ENCODE measurements around the gene GALNT16.
"Not testable (repeated sequence)": the region's sequence is repeated elsewhere in the genome, so short reads cannot be mapped to it uniquely, and the experiment has no call there.

Gene GALNT16

GRCh38 chr14:69368381-69368780 lies 108.4 kb downstream of the GALNT16 start:
- DNase-seq = no peak

DNA sequence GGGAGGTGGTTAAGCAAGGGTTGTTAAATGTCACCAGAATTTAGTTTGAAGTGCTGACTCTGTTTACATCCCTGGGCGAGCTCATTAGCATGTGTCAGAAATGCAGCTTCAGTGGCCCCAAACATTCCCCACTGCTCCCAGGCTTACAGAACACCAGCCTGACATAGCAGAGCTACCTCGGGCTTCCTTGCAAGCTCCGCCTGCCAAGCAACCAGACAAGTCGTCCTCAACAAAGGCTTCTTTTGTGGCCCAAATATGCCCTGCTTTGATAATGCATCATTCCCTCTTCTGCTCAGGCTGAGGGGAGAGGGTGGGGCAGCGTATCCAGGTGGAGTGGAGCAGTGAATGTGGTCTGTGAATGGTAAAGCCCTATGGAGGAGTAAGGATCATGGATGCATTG lies 110.1 kb downstream of the GALNT16 start:
- DNase-seq = no peak

GRCh38 chr14:69372146-69372545 lies 112.2 kb downstream of the GALNT16 start:
- DNase-seq = no peak

DNA sequence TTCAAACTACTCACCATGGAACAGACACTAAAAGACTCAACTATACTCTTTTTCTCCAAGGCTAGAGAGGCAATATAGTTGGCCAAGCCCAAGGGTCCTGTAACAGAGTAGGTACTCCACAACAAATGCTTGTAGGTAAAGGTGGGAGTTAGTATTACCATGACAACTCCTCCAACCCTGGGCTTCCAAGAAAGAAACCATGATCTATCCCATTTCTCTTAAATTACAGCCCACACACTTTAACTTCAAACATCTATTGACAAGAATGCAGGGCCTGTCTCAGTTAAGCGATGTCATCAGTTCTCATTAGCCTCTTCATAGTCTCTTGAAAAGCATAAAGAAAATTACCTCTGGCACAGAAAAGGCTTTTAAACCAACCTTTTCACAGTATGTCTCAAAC lies 113.1 kb downstream of the GALNT16 start:
- no peak for DNase-seq

DNA sequence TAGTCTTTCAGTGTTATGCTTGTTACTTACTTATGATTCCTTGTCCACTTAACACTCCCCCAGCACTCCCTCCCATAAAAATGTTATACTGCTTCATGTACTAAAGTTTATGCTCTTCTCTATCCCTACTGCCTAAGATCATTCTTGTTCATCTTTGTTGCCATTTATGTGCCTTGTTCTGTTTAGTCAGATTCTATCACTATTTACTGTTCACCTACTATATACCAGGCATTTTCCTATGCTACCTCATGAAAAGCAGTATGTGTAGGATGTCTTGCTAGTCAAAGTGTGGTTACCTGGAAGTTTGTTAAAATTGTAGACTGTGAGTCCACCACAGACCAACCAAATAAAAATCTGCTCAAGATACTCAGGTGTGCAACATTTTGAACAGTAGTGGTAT lies 114.3 kb downstream of the GALNT16 start:
- DNase-seq = no peak

GRCh38 chr14:69375182-69375581 lies 115.2 kb downstream of the GALNT16 start:
- DNase-seq = no peak

- no peak for DNase-seq
These were observed 115.8 kb downstream of the GALNT16 start for GRCh38 chr14:69375722-69376121.

- no peak for DNase-seq
These were observed 116.5 kb downstream of the GALNT16 start for GRCh38 chr14:69376439-69376838.

- DNase-seq = no peak
These were observed 118.3 kb downstream of the GALNT16 start for GRCh38 chr14:69378274-69378673.

GRCh38 chr14:69387311-69387710 lies 127.4 kb downstream of the GALNT16 start:
- no peak for DNase-seq

DNA sequence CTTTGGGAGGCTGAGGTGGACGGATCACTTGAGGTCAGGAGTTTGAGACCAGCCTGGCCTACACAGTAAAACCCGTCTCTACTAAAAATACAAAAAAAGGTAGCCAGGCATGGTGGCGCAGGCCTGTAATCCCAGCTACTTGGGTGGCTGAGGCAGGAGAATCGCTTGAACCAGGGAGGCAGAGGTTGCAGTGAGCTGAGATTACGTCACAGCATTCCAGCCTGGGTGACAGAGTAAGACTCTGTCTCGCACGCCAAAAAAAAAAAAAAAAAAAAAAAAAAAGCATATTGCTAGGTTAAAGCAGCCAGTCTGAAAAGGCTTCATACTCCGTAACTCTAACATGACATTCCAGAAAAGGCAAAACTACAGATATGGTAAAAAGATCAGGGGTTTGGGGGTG lies 131.4 kb downstream of the GALNT16 start:
- DNase-seq = not testable (repeated sequence)

GRCh38 chr14:69392481-69392880 lies 132.5 kb downstream of the GALNT16 start:
- DNase-seq = no peak

GRCh38 chr14:69395929-69396328 lies 136.0 kb downstream of the GALNT16 start:
- DNase-seq = no peak

DNA sequence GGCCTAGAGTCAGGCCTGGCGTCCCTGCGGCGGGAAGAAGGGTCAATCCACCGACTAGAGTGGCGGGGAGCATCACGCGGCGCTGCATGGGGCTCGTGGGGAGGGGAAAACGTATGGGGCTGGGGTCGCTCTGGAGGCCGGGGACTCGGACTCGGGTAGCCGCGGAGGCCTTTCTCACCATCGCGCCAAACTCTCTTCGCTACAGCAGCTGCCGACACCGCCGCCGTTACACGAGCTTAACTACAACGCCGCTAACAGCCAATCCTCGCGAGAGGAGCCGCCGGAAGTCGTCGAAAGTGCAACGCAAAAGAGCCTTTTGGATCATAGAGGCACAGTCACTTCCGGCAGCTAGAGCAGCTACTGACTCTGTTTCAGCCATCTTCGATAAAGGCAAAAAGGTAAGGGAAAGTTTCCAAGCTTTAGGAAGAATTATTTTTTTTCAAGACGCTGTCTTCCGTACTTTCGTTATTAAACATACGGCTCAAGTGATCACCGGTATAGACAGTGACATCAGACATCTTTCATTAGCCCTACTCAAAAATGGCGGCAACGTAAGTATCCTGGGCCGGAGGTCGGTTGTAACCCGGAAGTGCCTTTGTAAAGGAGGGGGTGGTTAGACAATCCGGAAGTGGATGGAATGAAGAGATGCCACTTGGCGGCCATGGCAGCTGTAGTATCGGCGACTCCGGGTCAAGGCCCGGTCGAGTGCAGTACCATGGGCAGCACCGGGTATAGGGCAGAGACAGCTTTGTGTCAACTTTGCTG lies 138.3 kb downstream of the GALNT16 start, which contains the start of the genes ERH and SLC39A9:
TSS of gene ERH (minus strand) at position 247 of the 765 bp plus-strand sequence. CDS start at position 181, 66 bp downstream.
TSS of gene SLC39A9 (plus strand) at position 640 of the 765 bp plus-strand sequence. CDS start 678 bp downstream, outside the sequence.
- peak; percentile 93 to 94 for DNase-seq

GRCh38 chr14:69398818-69399210 lies 138.9 kb downstream of the GALNT16 start:
- DNase-seq = no peak

- no peak for DNase-seq
These were observed 139.8 kb downstream of the GALNT16 start for GRCh38 chr14:69399750-69400149.

DNA sequence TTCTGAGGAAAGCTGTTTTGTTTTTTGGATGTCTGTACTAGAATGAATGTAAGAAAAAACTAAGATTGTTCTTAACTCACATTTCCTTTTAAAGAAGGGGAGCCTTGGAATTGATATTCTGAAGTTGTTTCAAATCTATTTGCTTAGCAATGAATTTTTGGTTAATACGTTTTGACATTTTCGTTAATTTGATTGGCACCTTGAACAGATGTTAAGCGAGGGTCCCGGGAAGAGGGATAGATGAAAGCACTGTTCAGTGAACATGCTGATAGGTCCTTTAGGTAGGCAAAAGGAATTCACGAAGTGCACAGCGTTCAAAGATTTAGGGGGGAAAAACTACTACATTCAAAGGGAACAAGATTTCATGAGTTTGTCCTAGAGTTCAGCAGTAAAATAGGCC lies 140.2 kb downstream of the GALNT16 start:
- no peak for DNase-seq

GRCh38 chr14:69401841-69402240 lies 141.9 kb downstream of the GALNT16 start:
- no peak for DNase-seq

DNA sequence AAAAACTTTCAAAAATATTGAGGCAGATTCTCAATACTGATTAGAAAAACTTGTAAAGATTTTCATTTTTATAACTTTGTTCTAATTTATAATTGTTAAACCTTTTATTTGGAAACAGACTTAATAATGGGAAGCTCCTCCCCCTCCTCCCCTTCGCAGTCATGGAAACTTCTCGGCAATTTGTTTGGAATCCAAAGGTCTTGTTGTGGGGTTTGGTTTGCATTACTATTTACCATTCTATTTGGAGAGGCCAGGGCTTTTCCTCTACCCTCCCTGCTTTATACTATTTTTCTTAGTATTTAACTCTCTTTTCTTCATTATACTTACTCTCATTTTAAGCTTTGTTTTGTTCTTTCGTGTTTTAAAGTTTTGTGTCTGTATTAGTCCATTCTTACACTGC lies 144.5 kb downstream of the GALNT16 start:
- DNase-seq = no peak

- DNase-seq = no peak
These were observed 144.9 kb downstream of the GALNT16 start for GRCh38 chr14:69404883-69405282.

- DNase-seq = no peak
These were observed 145.8 kb downstream of the GALNT16 start for GRCh38 chr14:69405762-69406161.

Data from NCI-H1930 (cell line).